ENCODE results near the gene MAP3K5. TPM values are rescaled to one million over a fixed set of nuclear protein-coding genes. Genes with fewer than 3 reads are reported as not detected.

MAP3K5 gene
- total RNA-seq, 4 donors from 2014 or later: 26.9 to 64.5 (median 34.0) TPM

- Histone ChIP-seq H3K4me1 (peaks cover 0 to 44% (median 18%) of the 10 kb centered on the region in 4 donors), H3K9me3 (no peaks in the 10 kb centered on the region), H3K36me3 (no peaks in the 10 kb centered on the region), H3K4me3 (no peak overlapping the region), H3K27me3 (no peaks in the 10 kb centered on the region), H3K27ac (no peak overlapping the region)
- 79 to 81% methylated on average over 2 of the region's 2 CpGs for WGBS, 2 donors
- TF ChIP-seq EP300 (IDR thresholded peaks at IDR 0.05): no peak
- TF ChIP-seq CTCF (IDR thresholded peaks at IDR 0.05): no peak
- no peak for TF ChIP-seq POLR2A (IDR thresholded peaks at IDR 0.05)
- DNase-seq (ENCODE audit: low spot score in 2 of 2): no peak
Observed at GRCh38 chr6:136771306-136771705, 21.0 kb downstream of the MAP3K5 start.

- TF ChIP-seq EP300 (IDR thresholded peaks at IDR 0.05) (no peak), POLR2A (IDR thresholded peaks at IDR 0.05) (no peak)
- DNase-seq (ENCODE audit: low spot score in 2 of 2): no peak
- no peaks in the 10 kb centered on the region for H3K9me3 ChIP-seq
- H3K36me3 ChIP-seq: no peaks in the 10 kb centered on the region
- H3K4me1 ChIP-seq: peaks cover 0 to 46% (median 18%) of the 10 kb centered on the region in 4 donors
- H3K4me3 ChIP-seq: no peak overlapping the region
- no peaks in the 10 kb centered on the region for H3K27me3 ChIP-seq
- WGBS, 2 donors: 100% methylated on average over 1 of the region's 1 CpG; no CpG with 5 or more reads in 1 of the 2 donors
- H3K27ac ChIP-seq: no peak overlapping the region
Observed at GRCh38 chr6:136769759-136770158, 22.5 kb downstream of the MAP3K5 start.

- no peak overlapping the region for H3K27ac ChIP-seq
- peaks cover 0 to 45% (median 18%) of the 10 kb centered on the region in 4 donors for H3K4me1 ChIP-seq
- DNase-seq (ENCODE audit: low spot score in 2 of 2): no peak
- H3K36me3 ChIP-seq: no peaks in the 10 kb centered on the region
- WGBS, 2 donors: 94 to 95% methylated on average over 2 of the region's 2 CpGs
- no peaks in the 10 kb centered on the region for H3K27me3 ChIP-seq
- no peak overlapping the region for H3K4me3 ChIP-seq
- TF ChIP-seq CTCF (IDR thresholded peaks at IDR 0.05) (no peak), EP300 (IDR thresholded peaks at IDR 0.05) (no peak), POLR2A (IDR thresholded peaks at IDR 0.05) (no peak)
- no peaks in the 10 kb centered on the region for H3K9me3 ChIP-seq
Observed at GRCh38 chr6:136769124-136769523, 23.2 kb downstream of the MAP3K5 start.

- no peak for DNase-seq (ENCODE audit: low spot score in 2 of 2)
- no peaks in the 10 kb centered on the region for H3K27me3 ChIP-seq
- H3K27ac ChIP-seq: no peak overlapping the region
- no peaks in the 10 kb centered on the region for H3K9me3 ChIP-seq
- H3K36me3 ChIP-seq: no peaks in the 10 kb centered on the region
- 89 to 91% methylated on average over 6 of the region's 6 CpGs for WGBS, 2 donors
- TF ChIP-seq CTCF (IDR thresholded peaks at IDR 0.05) (no peak), EP300 (IDR thresholded peaks at IDR 0.05) (no peak), POLR2A (IDR thresholded peaks at IDR 0.05) (no peak)
- peaks cover 0 to 37% (median 17%) of the 10 kb centered on the region in 4 donors for H3K4me1 ChIP-seq
- no peak overlapping the region for H3K4me3 ChIP-seq
Observed at GRCh38 chr6:136767570-136768309, 24.5 kb downstream of the MAP3K5 start.

- Histone ChIP-seq H3K4me3 (no peak overlapping the region), H3K4me1 (peaks cover 0 to 39% (median 21%) of the 10 kb centered on the region in 4 donors), H3K9me3 (no peaks in the 10 kb centered on the region), H3K36me3 (no peaks in the 10 kb centered on the region), H3K27me3 (no peaks in the 10 kb centered on the region), H3K27ac (no peak overlapping the region)
- 61 to 63% methylated on average over 2 of the region's 2 CpGs for WGBS, 2 donors
- TF ChIP-seq CTCF (IDR thresholded peaks at IDR 0.05): no peak
- no peak for TF ChIP-seq POLR2A (IDR thresholded peaks at IDR 0.05)
- no peak for TF ChIP-seq EP300 (IDR thresholded peaks at IDR 0.05)
- no peak for DNase-seq (ENCODE audit: low spot score in 2 of 2)
Observed at GRCh38 chr6:136767103-136767502, 25.2 kb downstream of the MAP3K5 start.
